GM12864 (cell line): ENCODE data around the gene PLXDC2.

Source experiments
- DNase-seq: peaks from one replicate; pipeline ENCODE4 v3.0.0-alpha.2; 2011; ENCODE audit warnings: low read depth
- H3K4me3 ChIP-seq: 2 replicates; pipeline ENCODE4 v1.5.1; 2011; ENCODE audit warnings: mild to moderate bottlenecking, low read depth, low read length, control low read depth
- TF ChIP-seq, protein P1 (sequence below): IDR thresholded peaks from 2 replicates; pipeline ENCODE4 v1.5.1; 2011; ENCODE audit warnings: low read depth, mild to moderate bottlenecking, moderate library complexity, low read length, control low read depth, inconsistent platforms; ENCODE audit errors: missing control alignments

Gene PLXDC2

DNA sequence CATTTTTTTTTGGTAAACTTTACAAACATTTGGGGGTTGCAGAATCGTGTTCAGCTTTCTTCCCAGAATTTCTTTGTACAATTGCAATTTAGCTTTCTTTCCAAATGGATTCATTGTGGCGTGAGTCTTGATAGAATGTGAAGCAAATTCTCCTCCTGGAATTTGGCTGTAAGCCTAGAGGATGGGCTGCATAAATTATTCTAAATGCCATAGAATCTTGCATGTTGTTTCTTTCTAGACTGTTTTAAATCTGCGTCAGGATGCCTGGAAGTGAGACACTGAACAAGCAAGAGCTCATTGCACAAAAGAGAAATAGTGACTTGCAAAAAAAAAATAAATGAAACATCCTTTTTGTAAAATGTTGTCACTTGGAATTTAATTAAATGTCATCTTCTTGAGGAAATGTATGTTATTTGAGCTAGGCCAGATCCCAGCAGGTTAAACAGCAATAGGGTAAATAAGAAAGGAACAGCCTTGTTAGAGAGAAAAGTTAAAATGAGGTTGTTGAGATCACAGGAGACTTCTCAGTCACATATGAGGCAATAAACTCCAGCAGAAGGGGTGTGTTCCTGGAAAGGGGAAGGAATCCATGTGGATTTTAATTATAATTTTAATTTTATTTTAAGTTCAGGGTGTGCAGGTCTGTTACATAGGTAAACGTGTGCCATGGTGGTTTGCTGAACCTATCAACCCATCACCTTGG lies 483.0 kb downstream of the PLXDC2 start:
- TF ChIP-seq, protein P1, sequence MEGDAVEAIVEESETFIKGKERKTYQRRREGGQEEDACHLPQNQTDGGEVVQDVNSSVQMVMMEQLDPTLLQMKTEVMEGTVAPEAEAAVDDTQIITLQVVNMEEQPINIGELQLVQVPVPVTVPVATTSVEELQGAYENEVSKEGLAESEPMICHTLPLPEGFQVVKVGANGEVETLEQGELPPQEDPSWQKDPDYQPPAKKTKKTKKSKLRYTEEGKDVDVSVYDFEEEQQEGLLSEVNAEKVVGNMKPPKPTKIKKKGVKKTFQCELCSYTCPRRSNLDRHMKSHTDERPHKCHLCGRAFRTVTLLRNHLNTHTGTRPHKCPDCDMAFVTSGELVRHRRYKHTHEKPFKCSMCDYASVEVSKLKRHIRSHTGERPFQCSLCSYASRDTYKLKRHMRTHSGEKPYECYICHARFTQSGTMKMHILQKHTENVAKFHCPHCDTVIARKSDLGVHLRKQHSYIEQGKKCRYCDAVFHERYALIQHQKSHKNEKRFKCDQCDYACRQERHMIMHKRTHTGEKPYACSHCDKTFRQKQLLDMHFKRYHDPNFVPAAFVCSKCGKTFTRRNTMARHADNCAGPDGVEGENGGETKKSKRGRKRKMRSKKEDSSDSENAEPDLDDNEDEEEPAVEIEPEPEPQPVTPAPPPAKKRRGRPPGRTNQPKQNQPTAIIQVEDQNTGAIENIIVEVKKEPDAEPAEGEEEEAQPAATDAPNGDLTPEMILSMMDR: no peak
- DNase-seq: no peak
- no peak overlapping the region for H3K4me3 ChIP-seq

DNA sequence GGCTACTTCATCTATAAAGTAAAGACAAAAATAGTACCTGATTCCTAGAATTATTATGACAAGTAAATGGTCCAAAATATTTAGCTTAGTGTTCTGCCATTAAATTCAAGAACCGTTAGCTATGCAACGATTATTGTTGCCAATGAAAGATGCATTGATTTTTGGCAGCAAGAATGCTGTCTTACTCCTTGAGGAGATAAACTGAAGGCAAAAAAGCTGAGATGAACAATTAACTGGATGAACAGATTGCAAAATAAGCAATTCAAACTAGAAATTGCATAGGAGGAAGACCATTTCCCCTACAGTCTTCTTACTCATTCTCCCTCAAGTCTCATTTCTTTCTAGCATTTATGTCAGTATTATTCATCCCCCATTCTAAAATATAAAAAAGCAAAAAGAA lies 484.5 kb downstream of the PLXDC2 start:
- TF ChIP-seq, protein P1: no peak
- no peak for DNase-seq
- no peak overlapping the region for H3K4me3 ChIP-seq

DNA sequence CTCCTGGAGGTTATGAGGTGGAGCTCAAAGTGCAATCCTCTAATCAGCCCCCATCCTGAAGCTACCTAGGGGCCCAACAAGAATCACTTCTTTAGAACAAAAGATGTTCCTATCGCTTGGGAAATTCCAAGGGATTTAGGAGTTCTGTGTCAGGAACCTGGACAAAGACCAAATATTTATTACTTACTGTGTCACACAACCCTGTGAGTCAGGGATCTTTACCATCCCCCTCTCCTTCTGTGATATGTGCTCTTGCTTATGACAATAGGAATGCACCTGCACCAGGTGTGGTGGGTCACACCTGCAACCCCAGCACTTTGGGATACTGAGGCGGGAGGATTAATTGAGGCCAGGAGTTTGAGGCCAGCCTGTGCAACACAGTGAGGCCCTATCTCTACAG lies 485.8 kb downstream of the PLXDC2 start:
- no peak for DNase-seq
- TF ChIP-seq, protein P1: no peak
- no peak overlapping the region for H3K4me3 ChIP-seq

DNA sequence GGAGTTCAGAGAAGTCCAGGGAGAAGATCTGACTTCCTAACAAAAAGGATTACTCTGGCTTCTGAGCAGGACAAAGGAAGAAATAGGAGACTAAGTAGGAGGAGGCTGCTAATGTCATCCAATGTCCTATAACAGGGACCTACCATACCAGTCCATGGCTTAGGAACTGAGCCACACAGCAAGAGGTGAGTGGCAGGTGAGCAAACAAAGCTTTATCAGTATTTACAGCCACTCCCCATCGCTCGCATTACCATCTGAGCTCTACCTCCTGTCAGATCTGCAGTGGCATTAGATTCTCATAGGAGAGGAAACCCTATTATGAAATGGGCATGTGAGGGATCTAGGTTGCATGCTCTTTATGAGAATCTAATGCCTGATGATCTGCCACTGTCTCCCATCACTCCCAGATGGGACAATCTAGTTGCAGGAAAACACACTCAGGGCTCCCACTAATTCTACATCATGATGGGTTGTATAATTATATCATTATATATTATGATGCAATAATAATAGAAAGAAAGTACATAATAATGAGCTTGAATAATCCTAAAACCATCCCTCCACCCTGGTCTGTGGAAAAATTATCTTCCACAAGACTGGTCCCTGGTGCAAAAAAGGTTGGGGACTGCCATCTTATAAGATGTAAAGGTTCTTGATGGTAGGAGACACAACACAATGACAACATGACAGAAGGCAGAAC lies 487.4 kb downstream of the PLXDC2 start:
- TF ChIP-seq, protein P1: no peak
- no peak overlapping the region for H3K4me3 ChIP-seq
- DNase-seq: no peak

DNA sequence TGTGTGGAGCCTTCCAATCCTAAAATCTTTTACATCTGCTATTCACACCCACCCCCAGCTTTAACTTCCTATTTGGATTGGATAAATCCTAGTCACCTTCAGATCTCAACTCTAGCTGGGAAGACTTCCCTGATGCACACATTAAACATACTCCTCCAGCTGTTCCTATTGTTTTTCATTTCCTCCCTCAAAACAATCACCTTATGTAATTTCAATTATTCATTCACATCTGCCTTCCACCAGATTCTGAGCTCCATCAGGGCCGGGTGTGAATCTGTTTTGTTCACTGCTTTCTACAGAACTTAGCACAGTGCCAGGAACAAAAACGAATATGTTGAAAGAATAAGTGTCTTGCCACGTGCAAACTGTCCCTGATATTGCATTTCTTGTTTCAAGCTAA lies 497.4 kb downstream of the PLXDC2 start:
- TF ChIP-seq, protein P1: no peak
- DNase-seq: no peak
- no peak overlapping the region for H3K4me3 ChIP-seq

DNA sequence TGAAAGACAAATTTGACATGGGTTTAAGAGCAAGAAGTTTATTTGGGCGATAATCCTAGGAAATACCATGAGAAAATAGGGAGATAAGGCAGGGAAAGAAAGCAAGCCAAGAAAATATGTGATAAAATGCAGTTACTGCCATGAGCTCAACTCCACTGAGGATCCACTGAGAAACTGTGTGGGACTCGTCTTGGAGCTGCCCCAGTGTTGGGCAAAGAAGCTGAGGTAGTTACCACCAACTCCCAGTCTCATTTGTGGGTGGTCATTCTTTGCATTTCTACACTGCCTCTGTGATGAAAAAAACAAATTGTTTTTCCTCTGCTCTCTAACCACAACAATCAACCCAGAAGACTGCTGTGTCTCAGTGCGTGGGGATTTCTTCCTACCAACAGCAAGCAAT lies 498.2 kb downstream of the PLXDC2 start:
- no peak overlapping the region for H3K4me3 ChIP-seq
- TF ChIP-seq, protein P1: no peak
- no peak for DNase-seq
